ENCODE measurements around the gene PSMA3.

Gene PSMA3

GRCh38 chr14:58299401-58300330, 55.0 kb downstream of the PSMA3 start:
- DNase-seq = no peak

- no peak for DNase-seq
Measured at GRCh38 chr14:58301416-58301815, 56.8 kb downstream of the PSMA3 start.

- DNase-seq = no peak
Measured at GRCh38 chr14:58305730-58306129, 61.1 kb downstream of the PSMA3 start.

GRCh38 chr14:58307597-58308316, 63.1 kb downstream of the PSMA3 start:
- DNase-seq = no peak

- DNase-seq = no peak
Measured at GRCh38 chr14:58309086-58309485, 64.4 kb downstream of the PSMA3 start.

- DNase-seq = no peak
Measured at GRCh38 chr14:58313699-58314098, 69.1 kb downstream of the PSMA3 start.

GRCh38 chr14:58315606-58316005, 71.0 kb downstream of the PSMA3 start:
- no peak for DNase-seq

Measured in activated CD4-positive, alpha-beta T cell treated with anti-CD3 and anti-CD28 coated beads for 1 hour (primary cell).